HG02885 (cell line): ENCODE measurements around the gene WDR5.
A peak's percentile ranks its signal among the peaks of the same experiment; 100 is the strongest.

Source experiments
- ATAC-seq: cut with Tn5 transposase; IDR thresholded peaks from one replicate; pipeline ENCODE4 v1.9.1; 2021; ENCODE audit warnings: mild to moderate bottlenecking; ENCODE audit not compliant: unreplicated experiment, poor library complexity

WDR5 gene

GRCh38 chr9:134131471-134132207, 4.2 kb upstream of the WDR5 start:
- ATAC-seq = no peak

- no peak for ATAC-seq
These were observed 3.5 kb upstream of the WDR5 start for GRCh38 chr9:134132208-134132870.

GRCh38 chr9:134134949-134135342, 936 bp upstream of the WDR5 start:
- no peak for ATAC-seq

DNA sequence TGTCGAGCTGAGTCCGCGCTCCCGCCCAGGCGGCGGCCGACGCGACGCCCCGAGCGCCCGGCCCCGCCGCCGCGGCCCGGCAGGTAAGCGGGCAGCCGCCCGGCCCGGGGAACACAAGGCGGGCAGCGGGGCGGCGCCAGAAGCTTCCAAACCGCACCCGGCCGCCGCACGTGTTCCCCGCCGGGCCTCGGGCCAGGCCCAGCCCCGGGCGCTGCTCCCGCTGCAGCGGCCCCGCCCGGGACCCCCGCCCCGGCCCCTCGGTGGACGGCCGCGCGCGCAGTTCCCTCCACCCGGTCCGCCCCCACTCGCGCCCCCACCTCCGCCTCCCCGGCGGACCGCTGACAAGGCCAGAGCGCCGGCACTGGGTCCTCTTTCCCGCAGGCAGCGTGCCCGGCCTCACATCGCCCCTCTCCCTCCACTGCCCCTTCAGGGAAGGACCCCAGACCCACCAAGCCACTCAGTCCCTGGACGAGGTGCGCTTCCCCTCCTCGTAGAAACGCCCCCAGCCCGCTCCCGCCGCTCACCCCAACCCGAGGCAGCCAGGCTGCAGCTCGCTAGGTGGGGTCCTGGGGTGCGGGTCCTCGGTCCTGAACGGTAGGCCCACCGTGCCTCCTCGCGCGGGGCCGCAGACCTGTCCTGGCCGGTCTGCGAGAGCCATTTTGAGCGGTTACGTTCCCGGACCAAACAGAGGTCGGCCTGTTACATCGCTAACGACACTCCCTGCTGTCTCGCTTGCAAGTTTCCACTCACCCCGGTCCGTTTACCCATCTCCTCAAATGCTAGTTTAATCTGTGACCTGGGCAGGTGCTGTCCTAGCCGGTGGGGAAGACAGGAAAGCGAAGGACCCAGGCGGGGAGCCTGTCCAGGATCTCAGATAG, 475 bp downstream of the WDR5 start:
- ATAC-seq = peak; percentile 21

GRCh38 chr9:134136996-134137299, 1.1 kb downstream of the WDR5 start:
- peak; percentile 5 for ATAC-seq

DNA sequence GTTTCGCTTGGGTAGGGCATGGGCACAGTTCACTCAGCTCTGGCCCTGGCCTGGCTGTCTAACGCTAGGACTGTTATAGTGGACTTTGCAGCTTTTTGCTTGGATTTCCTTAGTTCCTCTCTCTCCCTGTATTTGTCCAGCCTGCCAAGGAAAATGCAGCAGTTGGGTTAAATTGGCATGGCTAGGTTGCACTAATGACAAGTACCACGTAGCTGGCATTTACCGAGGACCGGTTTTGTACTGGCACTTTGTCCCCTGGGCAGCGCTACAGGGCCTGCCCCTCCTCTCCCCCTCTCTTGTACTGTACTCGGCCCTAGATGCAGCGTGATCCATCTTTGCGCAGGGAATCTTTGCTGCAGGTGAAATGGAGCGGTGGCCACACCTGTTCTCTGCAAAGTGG, 2.4 kb downstream of the WDR5 start:
- no peak for ATAC-seq

GRCh38 chr9:134139081-134139480, 3.2 kb downstream of the WDR5 start:
- ATAC-seq = no peak

DNA sequence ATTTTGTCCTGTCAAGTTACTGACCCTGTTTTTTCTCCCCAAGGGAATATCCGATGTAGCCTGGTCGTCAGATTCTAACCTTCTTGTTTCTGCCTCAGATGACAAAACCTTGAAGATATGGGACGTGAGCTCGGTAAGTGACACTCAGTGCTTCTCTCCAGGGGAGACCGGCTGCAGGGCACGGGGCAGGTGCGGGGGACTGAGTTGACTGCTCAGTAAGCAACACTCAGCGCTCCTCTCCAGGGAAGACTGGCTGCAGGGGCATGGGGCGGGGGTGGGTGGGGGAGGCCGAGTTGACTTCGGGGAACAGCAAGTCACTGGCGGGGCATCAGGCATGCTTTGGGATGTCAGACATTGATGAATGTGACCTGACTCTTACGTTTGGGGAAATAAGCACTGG, 6.0 kb downstream of the WDR5 start:
- ATAC-seq = no peak

GRCh38 chr9:134144801-134145200, 8.9 kb downstream of the WDR5 start:
- ATAC-seq = no peak

GRCh38 chr9:134145262-134145661, 9.4 kb downstream of the WDR5 start:
- ATAC-seq = no peak

DNA sequence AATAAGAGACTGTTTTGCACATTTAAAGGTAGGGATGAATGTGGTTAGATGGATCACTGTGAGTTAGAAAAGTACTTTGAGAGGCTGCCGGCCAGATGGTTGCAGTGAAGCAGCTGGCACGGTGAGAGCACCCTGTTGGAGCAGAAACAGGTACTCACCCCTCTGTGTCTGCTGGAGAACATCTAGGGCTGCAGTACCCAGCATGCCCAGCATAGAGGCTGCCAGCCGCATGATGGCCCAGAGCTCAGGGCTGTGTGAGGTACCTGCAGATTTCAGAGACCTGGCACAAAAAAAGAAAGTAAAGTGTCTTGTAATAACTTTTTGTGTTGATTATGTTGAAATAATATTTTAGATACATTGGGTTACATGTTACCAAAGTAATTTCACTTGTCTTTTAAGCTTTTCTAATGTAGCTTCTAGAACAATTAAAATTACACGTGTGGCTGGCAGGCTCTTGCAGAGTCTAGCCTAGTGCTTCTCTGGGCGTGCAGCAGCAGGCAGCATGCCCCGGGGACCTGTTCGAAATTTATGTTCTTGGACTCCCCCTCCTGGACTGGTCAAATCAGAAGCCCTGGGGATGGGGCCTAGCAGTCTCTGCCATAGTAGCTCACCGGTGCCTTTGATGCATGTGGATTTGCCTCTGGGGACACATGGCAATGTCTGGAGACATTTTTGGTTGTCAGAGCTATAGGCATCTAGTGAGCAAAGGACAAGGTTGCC, 11.1 kb downstream of the WDR5 start:
- no peak for ATAC-seq

DNA sequence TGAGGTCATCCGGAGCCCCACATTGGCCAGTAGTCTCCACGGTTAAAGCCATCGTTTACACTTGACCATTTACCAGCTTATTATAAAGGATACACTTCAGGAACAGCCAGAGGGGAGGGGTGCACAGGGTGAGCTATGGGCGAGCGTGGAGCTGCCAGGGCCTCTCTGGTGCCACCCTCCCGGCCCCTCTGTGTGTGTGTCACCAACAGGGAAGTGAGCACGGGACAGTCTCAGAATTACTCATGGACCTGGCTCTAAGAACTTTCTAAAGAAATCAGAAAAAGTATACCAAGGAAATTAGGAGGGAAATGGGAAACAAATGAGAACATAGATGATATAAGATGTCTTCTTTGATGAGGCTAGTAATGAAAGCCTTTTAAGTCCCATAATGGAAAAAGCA, 13.5 kb downstream of the WDR5 start:
- no peak for ATAC-seq

GRCh38 chr9:134150557-134151214, 14.8 kb downstream of the WDR5 start:
- ATAC-seq = no peak

GRCh38 chr9:134152022-134152448, 16.2 kb downstream of the WDR5 start:
- ATAC-seq = no peak

- no peak for ATAC-seq
These were observed 16.6 kb downstream of the WDR5 start for GRCh38 chr9:134152488-134152887.

- no peak for ATAC-seq
These were observed 17.6 kb downstream of the WDR5 start for GRCh38 chr9:134153450-134153849.

DNA sequence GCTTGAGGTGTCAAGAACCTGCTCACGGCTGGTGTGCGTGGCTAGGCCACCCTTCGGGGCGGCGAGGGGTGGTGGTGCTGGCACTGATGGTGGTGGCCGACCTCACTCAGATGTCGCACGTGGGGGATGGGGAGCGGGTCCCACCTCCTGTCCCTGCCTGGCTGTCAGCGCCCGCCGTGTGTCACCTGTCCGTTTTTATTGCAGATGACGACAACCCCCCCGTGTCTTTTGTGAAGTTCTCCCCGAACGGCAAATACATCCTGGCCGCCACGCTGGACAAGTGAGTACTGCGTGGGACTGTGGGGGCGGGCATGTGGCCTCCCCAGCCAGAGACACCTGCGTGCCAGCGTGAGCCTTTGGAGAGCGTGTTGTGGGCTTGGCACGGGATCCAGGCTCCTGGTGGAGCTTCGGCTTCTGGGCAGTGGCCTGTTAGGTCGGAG, 18.4 kb downstream of the WDR5 start:
- no peak for ATAC-seq

GRCh38 chr9:134155812-134156377, 20.0 kb downstream of the WDR5 start:
- no peak for ATAC-seq

DNA sequence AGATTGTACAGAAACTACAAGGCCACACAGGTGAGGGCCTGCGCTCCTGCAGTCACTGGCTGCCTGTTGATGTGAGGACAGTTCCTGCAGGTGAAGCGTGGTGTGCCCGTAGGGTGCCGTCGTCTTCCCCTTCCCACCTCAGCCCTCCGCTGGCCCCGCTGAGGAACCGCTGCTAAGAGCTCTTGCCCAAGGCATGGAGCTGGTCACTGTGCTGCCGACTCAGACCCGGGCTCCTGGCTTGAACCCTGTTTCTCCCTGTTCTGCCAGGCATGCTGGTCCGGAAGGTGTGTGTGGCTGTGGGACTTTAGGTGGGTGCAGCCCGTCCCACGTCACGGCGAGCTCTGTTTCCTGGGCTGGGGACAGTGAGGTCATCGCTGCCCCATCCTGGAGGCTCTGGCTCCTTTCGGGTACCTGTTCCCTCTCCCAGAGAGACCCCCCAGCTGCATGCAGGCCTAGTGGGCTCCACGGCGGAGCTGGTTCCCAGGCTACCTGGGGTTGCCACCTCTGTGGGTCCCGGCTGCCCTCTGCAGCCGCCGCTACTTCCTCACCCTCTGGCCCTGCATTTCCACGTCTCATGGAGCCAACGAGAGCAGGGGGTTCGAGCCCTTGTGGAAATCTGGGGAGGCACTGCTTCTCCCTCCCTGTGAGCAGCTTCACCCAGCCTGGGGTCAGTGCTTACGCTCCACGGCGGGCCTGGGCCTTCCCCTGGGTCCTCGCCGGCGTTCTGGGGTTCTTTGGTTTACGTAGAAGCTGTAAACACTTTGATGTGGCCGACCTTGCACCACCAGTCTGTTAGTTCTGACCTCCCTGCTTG, 20.9 kb downstream of the WDR5 start:
- ATAC-seq = no peak
